SK-N-MC (cell line): ENCODE data around the gene PMP22.
"Not testable (repeated sequence)": the region's sequence is repeated elsewhere in the genome, so short reads cannot be mapped to it uniquely, and the experiment has no call there.

ENCODE experiments used
- EZH2 ChIP-seq: fragments of 200-600 bp; sonication (generic); IDR thresholded peaks from one replicate; pipeline ENCODE4 v1.6.1; 2017; ENCODE audit warnings: antibody characterized with exemption
- FOXP2 ChIP-seq: optimal IDR thresholded peaks from 2 replicates; pipeline ENCODE3; 2011; ENCODE audit warnings: mild to moderate bottlenecking, moderate library complexity; ENCODE audit not compliant: insufficient read depth; ENCODE audit errors: extremely low read length, control extremely low read depth

DNA sequence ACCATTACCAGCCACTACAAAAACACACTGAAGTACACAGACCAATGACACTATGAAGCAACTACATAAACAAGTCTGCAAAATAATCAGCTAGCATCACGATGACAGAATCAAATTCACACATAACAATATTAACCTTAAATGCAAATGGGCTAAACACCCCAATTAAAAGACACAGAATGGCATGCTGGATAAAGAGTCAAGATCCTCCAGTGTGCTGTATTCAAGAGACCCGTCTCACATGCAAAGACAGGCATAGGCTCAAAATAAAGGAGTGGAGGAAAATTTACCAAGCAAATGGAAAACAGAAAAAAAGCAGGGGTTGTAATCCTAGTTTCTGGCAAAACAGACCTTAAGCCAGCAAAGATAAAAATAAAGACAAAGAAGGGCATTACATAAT lies 64.6 kb downstream of the PMP22 start:
- not testable (repeated sequence) for TF ChIP-seq FOXP2, EZH2
